NCI-H446 (cell line): ENCODE measurements around the gene FAM50A.
A peak's percentile ranks its signal among the peaks of the same experiment; 100 is the strongest.

Experiments
- DNase-seq, 2 experiments: peaks; one replicate each; lab custom pipeline; 2025; lab: John Stamatoyannopoulos, UW

The FAM50A gene

DNA sequence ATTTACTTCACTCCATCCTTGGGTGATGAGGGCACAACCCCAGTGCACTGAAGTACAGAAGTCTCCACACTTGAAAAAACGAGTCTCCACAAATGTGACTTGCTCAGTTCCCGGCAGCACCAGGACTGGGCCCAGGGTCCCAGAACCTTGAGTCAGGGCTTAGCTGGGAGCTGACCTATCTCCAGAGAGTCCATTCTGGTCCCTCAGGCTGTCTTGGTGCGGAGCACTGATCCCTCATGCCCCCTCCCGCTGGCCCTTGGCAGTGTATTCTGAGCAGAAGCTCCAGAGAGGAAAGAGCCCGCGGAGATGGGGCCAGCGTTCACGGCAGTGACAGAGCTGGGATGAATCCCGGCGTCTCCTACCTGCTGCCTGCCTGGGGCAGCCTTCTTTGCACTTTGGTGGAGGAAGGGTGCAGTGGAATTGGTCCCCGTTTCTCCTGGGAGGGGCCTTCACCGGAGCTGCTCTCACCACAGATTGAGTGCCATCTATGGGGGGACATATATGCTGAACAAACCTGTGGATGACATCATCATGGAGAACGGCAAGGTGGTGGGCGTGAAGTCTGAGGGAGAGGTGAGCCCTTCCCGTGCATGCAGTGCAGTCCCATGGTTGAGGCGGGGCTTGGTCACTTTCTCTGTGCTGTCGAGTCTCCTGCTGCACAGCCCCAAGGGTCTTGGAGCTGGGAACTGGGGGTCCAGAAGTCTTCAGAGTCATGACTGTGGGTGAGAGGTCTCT is 3.2 kb upstream of the FAM50A start:
- no peak for DNase-seq

DNA sequence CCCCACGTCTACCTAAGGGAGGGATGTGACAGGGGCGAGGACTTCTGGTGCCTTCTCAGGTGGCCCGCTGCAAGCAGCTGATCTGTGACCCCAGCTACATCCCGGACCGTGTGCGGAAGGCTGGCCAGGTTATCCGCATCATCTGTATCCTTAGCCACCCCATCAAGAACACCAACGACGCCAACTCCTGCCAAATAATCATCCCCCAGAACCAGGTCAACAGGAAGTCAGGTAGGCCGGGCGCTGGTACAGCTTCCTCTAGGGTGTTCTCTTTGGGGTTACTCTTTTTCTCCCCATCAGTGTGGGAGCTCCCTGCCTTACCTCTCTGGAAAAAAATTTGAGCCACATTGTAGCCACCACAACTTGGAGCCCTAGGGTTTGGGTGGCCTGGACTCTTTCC is 2.4 kb upstream of the FAM50A start:
- no peak for DNase-seq

DNA sequence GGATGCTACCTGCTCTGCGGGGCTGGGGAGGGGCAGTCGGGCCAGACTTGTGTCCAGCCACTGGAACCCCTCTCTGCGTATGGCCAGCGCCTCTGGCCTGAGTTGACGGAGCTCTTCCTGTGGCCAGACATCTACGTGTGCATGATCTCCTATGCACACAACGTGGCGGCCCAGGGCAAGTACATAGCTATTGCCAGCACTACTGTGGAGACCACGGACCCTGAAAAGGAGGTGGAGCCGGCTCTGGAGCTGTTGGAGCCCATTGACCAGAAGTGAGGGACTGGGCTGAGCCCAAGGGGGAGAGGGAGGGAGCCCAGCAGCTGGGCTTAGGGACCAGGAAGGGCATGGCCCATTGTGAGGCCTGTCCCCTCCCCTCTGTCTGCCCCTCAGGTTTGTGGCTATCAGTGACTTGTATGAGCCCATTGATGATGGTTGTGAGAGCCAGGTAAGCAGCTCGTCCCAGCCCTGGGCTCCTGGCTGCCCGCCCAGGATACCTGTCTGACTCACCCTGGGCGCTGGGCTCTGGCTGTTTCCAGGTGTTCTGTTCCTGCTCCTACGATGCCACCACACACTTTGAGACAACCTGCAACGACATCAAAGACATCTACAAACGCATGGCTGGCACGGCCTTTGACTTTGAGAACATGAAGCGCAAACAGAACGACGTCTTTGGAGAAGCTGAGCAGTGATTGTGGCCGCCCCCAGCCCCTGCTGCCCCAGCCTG is 1.8 kb upstream of the FAM50A start:
- no peak for DNase-seq

DNA sequence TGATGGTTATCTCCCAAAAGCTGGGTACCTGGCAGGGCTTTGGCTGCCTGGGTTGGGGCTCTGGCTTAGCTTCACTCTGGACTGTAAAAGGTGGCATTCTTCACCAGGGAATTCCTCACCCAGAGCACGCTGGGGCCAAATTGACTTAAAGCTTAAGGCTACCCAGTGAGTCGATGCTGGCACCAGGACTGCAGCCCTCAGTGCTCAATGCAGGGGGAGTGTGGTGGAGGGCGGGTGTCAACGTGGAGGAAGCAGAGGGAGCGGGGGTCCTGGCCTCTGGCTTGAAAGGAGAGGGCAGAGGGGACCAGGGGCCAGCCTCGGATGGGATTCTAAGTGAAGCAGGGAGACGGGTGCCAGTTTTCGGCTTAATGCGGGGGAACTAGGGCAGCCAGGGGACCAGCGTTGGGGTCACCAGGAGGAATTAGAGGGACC is 446 bp upstream of the FAM50A start:
- DNase-seq, result no peak

DNA sequence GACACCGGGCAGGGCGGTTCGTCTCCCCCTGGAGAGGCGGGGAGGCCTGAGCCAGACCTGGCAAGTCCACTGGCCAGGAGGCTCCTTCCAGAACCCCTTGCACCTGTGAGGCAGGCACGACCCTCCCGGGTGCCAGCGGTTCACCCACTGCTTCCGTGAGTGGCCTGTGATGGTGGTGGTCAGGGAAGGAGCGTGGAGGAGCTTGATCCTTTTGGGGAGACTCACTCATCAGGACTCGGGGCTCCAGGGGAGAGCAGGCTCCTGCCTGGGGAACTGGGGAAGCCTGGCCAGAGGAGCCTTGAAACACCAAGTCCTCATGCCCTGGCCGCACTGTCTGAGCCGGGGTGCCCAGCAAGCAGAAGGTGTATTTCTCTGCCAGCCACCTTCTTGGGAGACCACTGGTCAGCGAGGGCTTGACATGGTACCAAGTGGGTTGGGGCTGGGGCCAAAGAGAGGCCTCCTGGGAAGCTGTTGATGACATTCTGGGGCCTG is 860 bp downstream of the FAM50A start:
- DNase-seq, result no peak

DNA sequence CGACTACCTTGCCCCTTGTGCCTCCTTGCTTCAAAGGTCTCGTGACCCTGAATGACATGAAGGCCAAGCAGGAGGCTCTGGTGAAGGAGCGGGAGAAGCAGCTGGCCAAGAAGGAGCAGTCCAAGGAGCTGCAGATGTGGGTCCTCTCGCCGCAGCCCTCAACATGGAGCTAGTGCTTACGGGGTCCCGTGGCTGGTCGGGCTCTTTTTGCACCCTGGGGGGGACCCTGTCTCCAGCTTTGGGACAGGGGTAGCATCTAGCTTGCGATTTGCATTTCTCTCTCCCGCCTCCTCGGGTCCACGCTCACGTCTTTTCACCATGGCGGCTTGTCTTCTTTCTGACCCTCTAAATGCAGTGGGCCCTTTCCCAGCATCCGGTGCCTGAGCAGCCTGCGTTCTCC is 1.8 kb downstream of the FAM50A start:
- no peak for DNase-seq

DNA sequence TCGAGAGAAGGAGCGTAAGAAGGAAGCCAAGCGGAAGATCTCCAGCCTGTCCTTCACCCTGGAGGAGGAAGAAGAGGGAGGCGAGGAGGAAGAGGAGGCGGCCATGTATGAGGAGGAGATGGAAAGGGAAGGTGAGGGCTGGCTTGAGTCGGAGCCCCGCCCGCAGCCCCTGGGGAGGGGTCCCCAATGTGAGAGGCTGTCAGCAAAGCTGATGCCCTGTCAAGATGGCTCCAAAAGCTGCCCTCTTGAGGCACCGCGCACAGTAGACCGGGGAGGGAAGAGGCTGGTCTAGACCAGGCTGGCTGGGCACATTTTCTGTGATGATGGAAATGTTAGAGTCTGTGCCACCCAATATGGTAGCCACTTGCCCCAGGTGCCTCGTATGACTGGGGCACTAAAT is 2.5 kb downstream of the FAM50A start:
- DNase-seq, result no peak

DNA sequence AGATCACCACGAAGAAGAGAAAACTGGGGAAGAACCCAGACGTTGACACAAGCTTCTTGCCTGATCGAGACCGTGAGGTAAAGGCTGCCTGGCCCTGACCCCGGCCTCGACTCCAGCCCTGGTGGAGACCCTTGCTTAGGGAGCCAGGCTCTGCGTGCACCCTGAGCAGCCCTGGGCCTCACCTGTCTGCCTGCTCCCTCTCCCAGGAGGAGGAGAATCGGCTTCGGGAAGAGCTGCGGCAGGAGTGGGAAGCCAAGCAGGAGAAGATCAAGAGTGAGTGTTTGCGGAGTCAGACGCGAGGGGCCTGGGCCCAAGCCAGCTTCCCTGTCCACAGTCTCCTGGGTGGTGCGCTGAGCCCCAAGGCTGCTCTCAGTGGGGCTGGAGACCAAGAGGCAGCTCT is 4.5 kb downstream of the FAM50A start:
- DNase-seq, result no peak

DNA sequence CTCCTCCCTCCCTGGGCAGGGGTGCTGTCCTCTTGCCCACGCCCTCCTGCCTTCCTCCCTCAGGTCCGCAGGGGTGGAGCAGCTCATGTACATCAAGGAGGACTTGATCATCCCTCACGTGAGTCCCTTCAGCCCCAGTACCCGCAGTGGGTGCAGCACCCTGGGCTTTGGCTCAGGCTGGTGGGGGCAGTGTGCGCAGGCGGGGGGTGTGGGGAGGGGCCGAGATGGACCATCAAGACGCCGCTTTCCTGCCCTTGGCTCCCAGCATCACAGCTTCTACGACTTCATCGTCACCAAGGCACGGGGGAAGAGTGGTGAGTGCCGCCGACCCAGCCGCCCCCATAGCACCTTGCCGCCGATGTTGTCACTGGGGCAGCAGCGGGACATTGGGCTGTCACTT is 5.7 kb downstream of the FAM50A start:
- DNase-seq, result no peak

DNA sequence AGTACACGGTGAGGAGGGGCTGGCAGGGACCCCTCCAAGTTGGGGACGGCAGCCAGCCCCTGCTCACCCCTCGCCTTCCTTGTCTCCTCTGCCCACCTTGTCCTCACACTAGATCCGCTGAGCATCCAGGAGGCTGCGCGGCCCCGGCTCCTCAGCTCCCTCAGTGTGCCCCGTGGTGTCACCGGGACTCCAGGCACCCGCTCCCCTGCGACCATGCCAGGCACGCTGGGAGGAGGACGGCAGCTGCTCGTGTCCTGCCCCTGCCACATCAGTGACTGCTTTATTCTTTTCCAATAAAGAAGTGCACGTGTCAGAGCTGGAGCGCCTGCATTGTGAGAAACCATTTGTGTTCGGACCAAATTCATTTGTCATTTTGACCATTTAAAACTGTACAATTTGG is 6.4 kb downstream of the FAM50A start:
- no peak for DNase-seq

DNA sequence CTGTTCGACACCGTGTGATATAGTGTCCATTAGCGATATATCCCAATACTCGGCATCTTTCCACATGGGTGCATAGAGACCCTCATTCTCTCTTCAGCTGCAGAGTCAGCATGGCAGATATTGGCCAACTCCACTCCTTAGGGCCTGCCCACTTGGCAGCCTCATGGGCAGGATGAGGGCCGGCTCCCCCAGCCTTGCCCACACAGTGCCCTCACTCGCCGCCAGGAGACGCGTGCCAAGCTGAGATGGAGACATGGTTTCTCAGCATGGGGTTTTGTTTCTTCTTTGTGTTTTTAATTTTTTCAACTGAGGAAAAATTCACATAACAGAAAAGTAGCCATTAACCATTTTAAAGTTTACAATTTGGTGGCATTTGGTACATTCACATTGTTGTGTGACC is 8.9 kb downstream of the FAM50A start:
- no peak for DNase-seq

DNA sequence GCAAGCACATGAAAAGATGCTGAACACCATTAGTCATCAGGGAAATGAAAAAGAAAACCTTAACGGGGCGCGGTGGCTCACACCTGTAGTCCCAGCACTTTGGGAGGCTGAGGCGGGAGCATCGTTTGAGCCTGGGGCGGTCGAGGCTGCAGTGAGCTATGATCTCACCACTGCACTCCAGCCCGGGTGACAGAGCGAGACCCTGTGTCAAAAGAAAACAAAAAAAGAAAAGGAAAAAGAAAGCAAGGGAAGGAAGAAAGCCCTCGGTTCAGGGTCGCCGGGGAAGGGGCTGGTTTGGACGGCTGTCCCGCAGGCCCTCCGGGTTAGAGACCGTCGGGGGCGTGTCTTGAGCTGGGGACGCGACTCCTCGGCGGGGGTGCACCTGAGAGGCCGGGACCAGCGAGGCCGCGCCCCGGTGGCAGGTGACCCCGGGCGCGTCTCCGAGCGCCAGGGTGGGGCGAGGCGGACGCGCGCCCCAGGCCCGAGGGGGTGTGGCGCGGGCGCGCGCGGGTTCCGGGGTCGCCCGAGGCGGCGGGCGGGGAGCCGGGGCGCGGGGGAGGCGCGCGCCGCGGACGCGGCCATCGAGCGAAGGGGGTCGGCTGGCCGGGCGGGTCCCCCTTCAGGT is 13.7 kb downstream of the FAM50A start:
- peak in 1 of 2 experiments; percentile 47 for DNase-seq

DNA sequence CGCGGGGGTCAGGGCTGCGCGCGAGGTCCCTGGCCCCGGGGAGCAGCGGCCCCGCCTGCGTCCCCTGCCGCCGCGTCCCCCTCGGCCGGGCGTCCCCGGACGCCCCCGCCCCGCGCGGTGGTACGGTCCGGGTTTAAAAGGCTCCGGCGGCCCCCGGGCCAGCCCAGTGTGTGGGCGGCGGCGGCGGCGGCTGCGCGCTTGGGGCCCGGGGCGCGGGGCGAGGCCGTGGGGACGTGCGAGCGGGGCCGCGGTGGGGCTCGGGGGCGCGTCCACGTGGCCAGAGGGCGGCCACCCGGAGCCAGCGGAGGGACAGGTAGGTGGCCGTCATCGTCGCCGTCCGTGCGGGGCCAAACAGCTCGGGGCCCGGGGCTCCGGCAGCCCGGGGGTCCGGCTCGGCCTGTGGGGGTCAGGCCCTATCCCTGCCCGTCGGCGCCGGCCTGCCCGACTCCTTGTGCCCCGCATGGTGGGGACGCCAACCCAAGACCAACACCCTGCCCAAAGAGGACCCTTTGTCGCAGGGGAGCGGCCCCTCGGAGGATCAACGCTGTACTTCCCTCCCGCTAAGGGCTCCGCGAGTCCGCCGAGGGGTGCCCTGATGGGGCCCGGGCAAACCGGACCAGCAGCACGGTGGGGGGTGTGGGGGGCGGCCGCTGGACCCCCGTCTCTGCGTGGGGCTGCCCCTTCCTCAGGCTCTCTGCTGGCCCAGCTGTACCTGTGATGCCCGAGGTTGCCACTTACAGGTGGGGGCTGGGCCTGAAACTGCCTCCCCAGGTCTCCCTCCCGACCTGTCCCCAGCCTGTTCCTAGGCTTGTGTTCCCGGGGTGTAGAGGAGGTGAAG is 14.4 kb downstream of the FAM50A start, which contains the start of gene PLXNA3:
TSS of gene PLXNA3 (plus strand) at position 166 of the 838 bp plus-strand sequence. CDS start 1,903 bp downstream, outside the sequence.
- peak in 1 of 2 experiments; percentile 47 for DNase-seq

DNA sequence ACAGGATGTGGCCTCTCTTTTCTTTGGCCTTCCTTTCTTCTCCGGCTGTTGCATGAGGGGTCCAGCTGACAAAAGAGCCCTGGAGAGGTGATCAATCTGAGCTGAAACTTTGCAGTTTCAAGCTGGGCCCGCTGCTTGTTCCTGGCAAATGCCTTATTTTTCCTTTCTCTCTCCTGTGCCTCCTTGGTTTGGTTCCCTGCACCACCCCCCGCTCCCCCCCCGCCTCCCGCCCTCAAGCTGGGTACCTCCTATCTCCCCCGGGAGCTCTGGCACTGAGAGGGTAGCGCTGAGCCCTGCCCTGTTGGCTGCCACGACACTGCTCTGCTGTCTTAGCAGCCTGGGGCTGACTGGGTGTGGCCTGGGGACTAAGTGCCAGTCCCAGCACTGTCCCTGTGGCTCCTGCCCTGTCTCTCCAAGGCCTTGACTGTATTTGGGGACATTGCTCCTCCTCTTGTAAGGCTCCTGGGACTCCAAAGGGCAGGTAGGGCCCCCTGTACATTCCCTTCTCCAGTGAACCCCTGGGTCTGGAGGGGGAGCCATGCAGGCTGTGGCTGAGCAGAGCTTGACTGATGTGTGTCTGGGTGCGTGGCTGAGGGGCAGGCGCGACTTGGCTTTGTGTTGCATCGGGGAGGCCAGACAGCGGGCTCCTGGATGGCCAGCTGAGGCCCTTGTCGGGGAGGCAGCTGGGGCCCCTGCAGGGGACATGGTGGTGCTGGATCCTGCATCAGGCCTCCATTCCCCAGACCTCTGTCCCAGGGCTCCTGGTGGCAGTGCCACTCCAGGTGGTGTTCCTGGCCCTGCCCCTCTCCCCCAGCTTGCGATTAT is 15.2 kb downstream of the FAM50A start:
- peak in 1 of 2 experiments; percentile 30 for DNase-seq

DNA sequence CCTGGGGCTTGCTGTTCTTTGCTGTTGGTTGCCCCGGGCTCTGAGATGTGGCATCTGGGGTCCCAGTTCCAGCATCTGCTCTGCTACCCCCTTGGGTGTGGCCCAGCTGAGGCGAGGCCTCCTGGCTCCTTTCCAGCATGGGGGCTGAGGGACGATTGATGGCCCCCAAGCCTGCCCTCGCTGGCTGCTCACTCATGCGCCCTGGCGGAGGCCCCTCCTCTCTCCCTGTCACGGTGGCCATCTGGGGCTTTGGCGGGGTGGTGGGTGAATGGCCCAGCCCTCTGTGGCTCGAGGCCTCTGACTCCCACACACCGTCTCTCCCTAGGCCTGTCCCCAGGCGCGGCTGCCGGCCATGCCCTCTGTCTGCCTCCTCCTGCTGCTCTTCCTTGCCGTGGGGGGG is 15.9 kb downstream of the FAM50A start:
- no peak for DNase-seq

DNA sequence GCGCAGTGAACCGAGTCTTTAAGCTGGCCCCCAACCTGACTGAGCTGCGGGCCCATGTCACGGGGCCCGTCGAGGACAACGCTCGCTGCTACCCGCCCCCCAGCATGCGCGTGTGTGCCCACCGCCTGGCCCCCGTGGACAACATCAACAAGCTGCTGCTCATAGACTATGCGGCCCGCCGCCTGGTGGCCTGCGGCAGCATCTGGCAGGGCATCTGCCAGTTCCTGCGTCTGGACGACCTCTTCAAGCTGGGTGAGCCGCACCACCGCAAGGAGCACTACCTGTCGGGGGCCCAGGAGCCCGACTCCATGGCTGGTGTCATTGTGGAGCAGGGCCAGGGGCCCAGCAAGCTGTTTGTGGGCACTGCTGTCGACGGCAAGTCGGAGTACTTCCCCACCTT is 16.4 kb downstream of the FAM50A start:
- no peak for DNase-seq

DNA sequence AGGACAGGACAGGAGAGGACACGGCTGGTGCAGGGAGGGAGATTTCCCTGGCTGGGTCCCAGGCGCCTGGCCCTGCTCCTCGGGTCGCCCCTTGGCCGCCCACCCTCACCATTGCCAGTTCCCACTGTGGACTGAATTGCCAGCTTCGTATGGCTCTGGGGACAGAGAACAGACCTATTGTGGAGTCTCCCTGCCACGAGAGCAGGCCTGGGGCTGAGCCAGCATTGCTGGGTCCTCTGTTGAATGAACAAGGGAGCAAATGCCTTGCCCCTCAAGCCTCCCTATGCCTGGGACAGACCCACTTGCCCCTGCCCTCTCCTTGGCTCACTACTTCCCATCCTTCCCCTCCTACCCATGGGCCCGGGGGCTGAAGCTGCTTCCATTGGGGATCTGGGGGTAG is 18.5 kb downstream of the FAM50A start:
- no peak for DNase-seq

DNA sequence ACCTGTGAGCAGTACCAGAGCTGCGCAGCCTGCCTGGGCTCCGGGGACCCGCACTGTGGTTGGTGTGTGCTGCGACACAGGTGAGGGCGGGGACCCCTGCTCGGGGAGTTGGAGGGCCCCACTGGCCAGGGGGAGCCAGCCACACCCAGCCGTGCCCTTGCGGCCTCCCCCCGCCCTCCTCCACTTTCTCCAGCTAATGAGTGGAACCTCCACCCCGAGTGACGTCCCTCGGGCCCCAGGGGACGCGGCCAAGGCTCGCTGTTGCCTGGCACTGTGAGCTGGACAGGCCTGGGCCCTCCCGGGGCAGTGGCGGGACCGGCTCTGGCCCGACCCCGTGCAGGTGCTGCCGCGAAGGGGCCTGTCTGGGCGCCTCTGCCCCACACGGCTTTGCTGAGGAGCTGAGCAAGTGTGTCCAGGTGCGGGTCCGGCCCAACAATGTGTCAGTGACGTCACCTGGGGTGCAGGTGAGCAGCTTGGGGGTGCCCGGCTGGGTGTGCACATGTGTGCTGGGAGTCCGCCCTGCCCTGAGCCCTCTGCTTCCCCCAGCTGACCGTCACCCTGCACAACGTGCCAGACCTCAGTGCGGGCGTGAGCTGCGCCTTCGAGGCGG is 19.8 kb downstream of the FAM50A start:
- no peak for DNase-seq

DNA sequence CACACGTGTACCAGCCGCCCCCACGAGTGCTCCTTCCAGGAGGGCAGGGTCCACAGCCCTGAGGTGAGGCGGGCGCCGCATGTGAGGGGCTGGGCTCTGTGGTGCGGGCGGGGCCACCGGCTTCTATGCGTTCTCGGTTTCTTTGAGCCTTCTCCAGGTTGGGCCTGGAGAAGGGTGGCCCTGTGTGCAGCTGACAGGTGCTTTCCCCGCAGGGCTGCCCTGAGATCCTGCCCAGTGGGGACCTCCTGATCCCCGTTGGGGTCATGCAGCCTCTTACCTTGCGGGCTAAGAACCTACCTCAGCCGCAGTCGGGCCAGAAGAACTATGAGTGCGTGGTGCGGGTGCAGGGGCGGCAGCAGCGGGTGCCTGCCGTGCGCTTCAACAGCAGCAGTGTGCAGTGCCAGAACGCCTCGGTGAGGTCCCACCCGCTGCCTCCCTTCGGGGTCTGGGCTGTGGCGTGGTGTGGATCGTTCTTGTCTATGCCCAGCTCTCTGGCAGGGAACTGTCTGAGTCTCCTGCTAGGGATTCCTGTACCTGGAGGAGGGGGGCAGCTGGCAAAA is 20.9 kb downstream of the FAM50A start:
- DNase-seq, result no peak

DNA sequence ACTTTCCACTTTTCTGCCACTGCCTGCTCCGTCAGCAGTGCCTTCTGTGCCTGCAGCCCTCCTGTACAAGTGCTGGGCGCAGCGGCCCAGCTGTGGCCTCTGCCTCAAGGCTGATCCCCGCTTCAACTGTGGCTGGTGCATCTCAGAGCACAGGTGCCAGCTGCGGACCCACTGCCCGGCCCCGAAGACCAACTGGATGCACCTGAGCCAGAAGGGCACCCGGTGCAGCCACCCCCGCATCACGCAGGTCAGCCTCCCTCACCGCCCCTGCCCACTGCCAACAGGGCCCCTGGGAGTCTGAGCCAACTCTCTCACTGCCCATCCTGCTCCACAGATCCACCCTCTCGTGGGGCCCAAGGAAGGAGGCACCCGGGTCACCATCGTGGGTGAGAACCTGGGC is 21.7 kb downstream of the FAM50A start:
- no peak for DNase-seq
